ENCODE results near the gene OR52B4. TPM values are rescaled to one million over a fixed set of nuclear protein-coding genes. Genes with fewer than 3 reads are reported as not detected.
"Not testable (repeated sequence)": the region's sequence is repeated elsewhere in the genome, so short reads cannot be mapped to it uniquely, and the experiment has no call there.

Gene OR52B4
- total RNA-seq = not detected

DNA sequence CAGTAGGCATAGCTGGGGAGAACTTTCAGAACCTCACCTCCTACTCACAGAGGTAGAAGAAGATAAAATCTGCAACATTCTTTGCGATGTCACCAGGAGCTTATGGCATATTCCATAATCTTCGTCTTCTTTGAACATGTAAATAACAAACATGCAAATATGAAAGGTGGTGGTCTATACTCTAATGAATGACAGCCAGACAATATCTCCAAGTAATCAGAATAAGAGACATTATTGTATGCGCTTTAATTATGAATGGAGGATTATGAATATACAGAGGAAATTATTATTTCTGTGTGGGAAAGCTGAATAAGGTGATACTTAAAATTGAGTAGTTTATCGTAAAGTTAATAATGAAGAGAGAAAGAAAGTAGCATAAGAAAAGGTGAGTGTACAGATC is at the start of gene OR52B4:
OR52B4 (minus strand) TSS at position 101 of the 400 bp plus-strand sequence; CDS start at position 10, 91 bp downstream.
- DNase-seq (ENCODE audit: low spot score) = no peak

DNA sequence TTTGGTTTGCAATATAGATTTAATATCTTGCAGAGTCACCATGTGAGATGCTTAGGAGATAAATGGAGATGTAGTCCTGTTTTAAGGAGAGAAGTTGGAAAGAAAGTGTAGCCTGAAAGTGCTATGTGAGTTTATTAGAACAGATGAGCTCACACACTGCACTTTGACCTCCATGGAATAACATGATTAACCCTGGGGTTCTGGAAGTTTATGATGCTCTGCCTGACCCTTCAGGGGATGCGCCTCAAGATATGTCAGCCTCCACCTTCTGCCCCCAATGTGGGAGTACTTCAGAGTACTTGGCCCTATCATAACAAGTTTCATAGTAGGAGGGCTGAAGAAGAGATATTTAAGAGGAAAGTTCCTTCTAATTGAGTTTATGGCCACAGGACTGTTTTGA is 48.6 kb upstream of the OR52B4 start:
- no peak for DNase-seq (ENCODE audit: low spot score)

DNA sequence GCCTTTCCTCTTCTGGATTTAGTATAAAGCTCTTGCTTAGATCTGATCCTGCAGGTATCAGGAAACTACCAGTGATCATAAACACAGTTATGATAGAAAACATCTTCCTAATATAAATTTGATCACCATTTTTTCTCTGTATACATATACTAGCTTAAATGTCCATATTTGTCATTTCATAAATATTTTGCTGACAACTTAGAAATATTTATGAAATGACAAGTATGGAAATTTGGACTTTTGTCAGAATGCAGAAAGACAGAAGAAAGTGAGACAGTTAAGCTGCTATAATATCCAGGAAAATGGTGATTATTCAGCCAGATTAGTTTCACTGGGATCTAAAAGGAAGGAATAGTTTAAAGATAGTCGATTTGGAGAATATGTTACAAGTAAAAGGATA is 48.1 kb upstream of the OR52B4 start:
- no peak for DNase-seq (ENCODE audit: low spot score)

DNA sequence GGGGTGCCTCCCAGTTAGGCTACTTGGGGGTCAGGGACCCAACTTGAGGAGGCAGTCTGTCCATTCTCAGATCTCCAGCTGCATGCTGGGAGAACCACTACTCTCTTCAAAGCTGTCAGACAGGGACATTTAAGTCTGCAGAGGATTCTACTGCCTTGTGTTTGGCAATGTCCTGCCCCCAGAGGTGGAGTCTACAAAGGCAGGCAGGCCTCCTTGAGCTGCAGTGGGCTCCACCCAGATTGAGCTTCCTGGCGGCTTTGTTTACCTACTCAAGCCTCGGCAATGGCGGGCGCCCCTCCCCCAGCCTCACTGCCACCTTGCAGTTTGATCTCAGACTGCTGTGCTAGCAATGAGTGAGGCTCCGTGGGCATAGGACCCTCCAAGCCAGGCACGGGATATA is 38.0 kb upstream of the OR52B4 start:
- not testable (repeated sequence) for DNase-seq (ENCODE audit: low spot score)

DNA sequence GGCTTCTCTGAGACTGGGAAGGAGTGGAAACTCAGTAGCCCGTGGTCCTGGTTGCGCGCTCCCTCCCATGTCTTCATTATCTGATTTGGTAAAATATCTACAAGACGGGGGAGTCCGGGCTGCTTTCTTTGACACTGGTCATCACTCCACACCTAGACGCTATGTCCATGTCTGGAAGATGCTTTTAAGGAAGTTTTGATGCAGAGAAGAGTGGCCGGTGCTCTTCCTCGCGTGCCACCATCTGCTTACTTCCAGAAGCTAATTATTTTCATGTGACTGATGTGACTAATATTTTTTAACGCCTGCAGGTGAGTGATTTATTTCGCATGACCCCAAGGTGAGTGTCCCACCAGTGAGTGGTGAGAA is 25.7 kb upstream of the OR52B4 start:
- DNase-seq (ENCODE audit: low spot score) = no peak

DNA sequence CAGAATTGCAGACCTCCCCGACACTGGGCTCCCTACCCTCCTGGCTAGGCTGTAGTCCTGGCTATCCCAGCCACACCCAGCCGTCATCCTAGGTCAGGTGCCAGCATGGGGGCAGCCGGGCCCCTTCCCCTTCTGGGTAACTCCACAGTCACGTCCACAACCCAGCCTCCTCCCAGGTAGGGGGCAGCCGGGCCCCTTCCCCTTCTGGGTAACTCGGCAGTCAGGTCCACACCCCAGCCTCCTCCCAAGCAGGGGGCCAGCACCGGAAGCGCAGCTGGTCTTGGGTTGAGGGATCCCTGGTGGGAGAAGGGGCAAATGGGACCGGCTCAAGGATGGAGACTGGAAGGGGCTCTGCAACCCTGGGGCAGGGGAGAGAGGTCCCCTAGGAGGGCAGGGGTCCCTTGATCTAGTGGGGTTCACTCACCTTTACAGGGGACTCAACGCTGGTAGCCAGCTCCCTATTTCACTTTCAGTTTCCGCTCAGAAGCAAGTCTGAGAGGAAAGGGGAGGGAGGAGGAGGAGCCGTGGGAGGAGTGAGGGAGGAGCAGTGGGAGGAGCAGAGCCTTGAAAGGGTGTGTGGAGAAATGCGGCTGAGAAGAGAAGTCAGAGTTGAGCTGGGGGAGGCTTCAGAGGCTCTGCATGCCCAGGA is 25.1 kb upstream of the OR52B4 start, which contains the start of gene TRIM21:
TRIM21 (minus strand) TSS at position 494 of the 649 bp plus-strand sequence. CDS start 3,293 bp downstream, outside the sequence.
- peak; percentile 90 for DNase-seq (ENCODE audit: low spot score)

DNA sequence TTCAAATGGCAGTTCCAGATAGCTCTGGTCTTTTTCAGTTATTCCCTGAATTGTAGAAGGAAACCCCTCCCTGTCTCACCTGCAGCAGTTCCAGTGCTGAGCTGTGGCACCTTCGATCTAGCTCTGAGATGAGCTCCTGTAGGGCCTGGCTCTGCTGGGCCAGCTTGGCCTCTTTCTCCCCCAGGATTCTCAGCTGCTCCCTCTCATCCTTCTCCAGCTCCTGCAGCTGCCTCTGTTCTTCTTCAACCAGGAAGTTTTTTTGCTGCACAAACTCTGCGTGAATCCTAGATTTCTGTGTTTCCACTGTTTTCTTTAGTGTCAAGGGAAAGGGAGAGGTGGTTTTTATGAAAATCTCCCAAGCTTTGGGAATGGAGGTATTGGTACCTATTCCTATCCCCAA is 20.0 kb upstream of the OR52B4 start:
- DNase-seq (ENCODE audit: low spot score) = no peak

DNA sequence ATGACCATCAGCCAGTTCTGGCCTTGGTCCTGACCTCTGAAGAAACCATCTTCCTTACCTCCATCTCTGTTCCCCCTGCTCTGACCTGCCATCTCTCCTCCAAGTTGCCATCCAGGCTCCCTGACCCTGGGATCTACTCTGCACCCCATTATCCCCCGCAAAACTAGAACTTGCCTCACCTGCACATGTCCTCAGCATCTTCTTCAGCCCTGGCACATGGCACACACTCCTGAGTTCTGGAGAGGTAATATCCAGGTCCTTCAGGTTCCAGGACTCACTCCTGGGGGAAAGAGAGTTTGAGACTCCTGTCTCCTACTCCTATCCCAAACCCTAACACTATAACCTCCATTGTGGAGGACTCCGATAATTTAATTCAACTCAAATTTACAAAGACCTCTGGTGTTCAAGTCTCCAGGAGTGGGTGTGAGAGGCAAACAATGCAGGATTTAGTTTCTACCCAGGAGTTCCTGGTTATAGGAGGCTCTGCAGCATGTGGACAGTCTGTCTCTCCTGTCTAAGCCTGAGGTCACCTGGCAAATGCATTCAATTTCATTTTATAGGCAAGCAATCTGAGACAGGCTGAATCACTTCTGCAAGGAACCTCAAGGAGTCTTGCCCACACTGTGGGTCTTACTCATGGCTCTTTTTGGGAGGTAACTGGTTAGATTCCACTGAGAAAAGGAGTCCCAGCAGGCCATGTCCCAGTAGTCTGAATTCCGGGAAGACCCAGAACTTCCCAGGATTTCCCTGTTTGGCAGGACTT is 18.0 kb upstream of the OR52B4 start:
- no peak for DNase-seq (ENCODE audit: low spot score)

DNA sequence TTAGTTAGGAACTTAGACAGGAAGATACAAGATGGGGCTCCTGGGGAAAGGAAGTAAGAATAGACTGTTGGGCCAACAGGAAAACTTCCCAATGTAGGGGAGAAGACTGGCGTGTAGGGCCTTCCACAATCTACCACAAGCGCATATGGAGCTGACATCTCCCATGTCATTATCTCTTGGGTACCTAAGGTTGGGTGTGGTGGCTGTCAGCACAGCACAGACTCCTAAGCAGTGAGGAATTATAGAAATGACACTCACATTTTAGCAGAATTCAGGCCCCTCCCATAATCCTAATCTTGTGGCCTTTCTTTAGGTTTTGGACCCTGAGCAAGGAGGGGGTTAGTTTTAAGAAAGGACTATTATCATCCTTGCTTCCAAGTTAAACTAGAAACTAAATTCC is 13.7 kb upstream of the OR52B4 start:
- no peak for DNase-seq (ENCODE audit: low spot score)

DNA sequence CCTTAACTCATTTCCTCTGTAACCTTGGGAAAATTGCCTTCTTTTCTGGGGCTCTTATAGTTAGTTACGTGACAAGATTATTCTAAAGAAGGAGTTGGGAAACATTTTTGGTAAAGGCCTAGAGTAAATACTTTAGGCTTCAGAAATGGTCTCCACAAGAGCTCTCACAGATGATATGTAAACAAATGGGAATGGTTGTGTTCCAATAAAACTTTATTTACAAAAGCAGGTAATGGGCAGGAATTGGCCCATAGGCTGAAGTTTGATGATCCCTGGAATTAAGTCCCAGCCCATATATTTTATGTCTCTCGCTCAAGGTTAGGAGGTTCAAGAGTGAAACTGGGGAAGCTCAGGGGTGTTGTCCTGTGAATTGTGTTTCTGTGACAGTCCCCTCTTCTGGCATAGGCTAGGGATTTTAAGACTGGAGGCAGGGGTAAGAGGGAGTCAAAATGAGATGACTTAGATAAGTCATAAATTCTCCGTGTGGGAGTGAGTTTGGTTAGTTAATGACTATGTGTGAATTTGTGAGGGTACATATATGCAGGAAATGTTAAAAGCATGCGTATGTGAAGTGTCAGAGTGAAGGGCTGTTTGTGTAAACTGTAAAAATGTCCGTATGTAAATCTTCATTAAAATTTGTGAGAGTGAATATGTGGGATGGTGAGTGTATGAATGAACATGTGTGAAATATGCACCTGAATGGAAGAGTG is 7.4 kb upstream of the OR52B4 start:
- DNase-seq (ENCODE audit: low spot score) = no peak

DNA sequence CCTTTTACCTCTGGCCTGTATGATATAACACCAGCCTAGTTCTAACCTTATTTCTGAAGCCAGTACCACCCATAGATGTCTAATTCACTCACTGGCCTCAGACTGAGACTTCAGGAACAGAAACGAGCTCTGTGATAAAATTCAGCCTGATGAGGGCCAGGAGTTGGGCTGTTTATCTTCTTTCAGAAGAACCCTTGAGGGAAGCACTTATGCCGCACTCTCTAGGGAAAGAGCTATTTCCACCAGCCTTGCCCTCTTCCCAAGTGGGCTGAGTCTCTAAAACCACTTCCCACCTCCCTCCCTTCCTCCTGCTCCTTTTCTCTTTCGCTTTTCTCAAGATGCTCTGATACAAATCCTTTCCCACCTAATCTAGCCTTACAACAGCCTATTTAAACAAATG is 2.0 kb upstream of the OR52B4 start:
- DNase-seq (ENCODE audit: low spot score) = no peak

DNA sequence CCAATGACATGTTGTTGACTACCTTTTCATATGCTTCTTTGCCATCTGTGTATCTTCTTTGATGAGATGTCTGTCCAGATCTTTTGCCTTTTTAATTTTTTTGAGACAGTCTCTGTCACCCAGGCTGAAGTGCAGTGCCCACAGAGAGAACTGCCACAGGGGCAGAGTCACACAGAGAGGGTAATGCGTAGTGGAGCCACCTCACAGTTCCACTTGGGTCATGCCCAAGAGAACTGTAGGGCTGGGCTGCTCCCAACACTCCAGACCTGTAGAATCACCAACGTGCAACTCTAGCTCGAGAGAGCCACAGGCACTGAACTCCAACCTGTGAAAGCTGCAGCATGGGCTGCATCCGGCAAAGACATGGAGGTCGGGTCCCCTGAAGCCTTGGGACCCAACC is 20.0 kb downstream of the OR52B4 start:
- not testable (repeated sequence) for DNase-seq (ENCODE audit: low spot score)

DNA sequence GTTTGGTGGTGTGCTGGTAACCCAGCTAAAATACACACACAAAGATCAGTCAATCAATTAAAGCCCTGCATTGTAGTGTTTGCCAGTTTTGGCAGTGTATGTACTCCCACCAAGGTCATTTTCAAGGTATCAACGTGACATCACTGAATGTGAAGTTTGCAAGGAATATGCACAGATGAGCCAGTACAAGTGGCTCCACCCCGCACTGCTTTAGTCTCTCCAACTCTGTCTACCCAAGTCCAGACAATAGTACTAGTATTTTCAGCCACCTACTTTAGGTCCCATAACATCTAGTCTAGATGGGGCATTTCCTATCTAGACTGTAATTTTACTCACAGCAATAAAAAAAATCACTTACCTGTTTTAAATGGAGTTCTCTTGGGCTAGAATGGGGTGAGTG is 22.8 kb downstream of the OR52B4 start:
- DNase-seq (ENCODE audit: low spot score) = not testable (repeated sequence)

DNA sequence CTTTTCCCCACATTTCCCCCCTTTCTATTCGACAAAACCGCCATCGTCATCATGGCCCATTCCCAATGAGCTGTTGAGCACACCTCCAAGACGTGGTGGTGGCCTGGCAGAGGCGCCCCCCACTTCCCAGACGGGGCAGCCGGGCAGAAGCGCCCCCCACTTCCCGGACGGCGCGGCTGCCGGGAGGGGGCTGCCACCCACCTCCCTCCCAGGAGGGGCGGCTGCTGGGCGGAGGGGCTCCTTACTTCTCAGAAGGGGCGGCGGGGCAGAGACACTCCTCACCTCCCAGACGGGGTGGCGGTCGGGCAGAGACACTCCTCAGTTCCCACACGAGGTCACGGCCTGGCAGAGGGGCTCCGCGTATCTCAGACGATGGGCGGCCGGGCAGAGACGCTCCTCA is 33.8 kb downstream of the OR52B4 start:
- not testable (repeated sequence) for DNase-seq (ENCODE audit: low spot score)

Other genes starting within 250 kb of the OR52B4 start
- gene TRIM21, start 25.3 kb upstream of the OR52B4 start, total RNA-seq = 23.0 TPM
- gene OR52K2, start 80.9 kb upstream of the OR52B4 start, total RNA-seq = not detected
- not detected for gene OR52K1, start 114.3 kb upstream of the OR52B4 start, total RNA-seq
- not detected for gene OR52M1, start 176.8 kb upstream of the OR52B4 start, total RNA-seq
- not detected for gene OR52I2, start 213.4 kb upstream of the OR52B4 start, total RNA-seq
- gene OR52I1, start 225.7 kb upstream of the OR52B4 start, total RNA-seq = not detected
- gene TRIM68, start 239.8 kb upstream of the OR52B4 start, total RNA-seq = 28.9 TPM